Skeletal muscle satellite cell (primary cell): Measurements from ENCODE around the gene HHIPL2. TPM values are rescaled to one million over a fixed set of nuclear protein-coding genes. Genes with fewer than 3 reads are reported as not detected.
"Not testable (repeated sequence)": the region's sequence is repeated elsewhere in the genome, so short reads cannot be mapped to it uniquely, and the experiment has no call there.

Source experiments
- H3K27me3 ChIP-seq: 2 replicates; pipeline ENCODE4 v1.7.0; 2013; ENCODE audit warnings: low read length; ENCODE audit not compliant: control insufficient read depth, insufficient read depth
- H3K36me3 ChIP-seq: 2 replicates; pipeline ENCODE4 v1.7.0; 2013; ENCODE audit warnings: mild to moderate bottlenecking, control low read depth, low read length; ENCODE audit not compliant: insufficient read depth
- H3K4me1 ChIP-seq: 2 replicates; pipeline ENCODE4 v1.7.0; 2013; ENCODE audit warnings: low read length; ENCODE audit not compliant: control insufficient read depth, insufficient read depth
- H3K4me2 ChIP-seq: 2 replicates; pipeline ENCODE4 v1.7.0; 2013; ENCODE audit warnings: mild to moderate bottlenecking, low read length
- H3K4me3 ChIP-seq: 2 replicates; pipeline ENCODE4 v1.7.0; 2013; ENCODE audit warnings: low read length
- H3K9ac ChIP-seq: 2 replicates; pipeline ENCODE4 v1.7.0; 2013; ENCODE audit warnings: mild to moderate bottlenecking, low read depth, low read length, moderate library complexity
- H3K9me3 ChIP-seq: replicated peaks from 2 replicates; pipeline ENCODE4 v1.7.0; 2013; ENCODE audit warnings: mild to moderate bottlenecking, control low read depth, low read length
- small RNA-seq: library from RNA; depleted of rRNA; stranded (forward); fragments of <200 nt; gene quantifications from one replicate; pipeline ENCODE3, GENCODE V24; 2012

HHIPL2 gene

DNA sequence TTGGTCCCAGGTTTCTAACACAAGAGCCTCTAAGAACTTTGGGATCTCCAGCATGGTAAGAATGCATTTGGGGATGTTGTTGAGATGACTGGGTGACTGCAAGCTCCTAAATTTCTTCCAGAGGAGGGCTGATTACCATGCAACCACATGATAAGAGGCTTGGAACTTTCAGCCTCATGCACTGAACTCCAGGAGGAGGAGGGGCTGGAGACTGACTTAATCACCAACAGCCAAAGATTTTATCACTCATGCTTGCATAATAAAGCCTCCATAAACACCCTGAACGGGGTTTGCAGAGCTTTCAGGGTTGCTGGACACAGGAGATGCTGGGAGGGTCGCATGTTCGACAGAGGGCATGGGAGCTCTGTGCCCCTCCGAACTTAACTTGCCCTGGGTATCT lies 63.9 kb downstream of the HHIPL2 start:
- not testable (repeated sequence) for H3K4me3 ChIP-seq, H3K4me2 ChIP-seq, H3K27me3 ChIP-seq, H3K9ac ChIP-seq, H3K36me3 ChIP-seq, H3K4me1 ChIP-seq, H3K9me3 ChIP-seq

DNA sequence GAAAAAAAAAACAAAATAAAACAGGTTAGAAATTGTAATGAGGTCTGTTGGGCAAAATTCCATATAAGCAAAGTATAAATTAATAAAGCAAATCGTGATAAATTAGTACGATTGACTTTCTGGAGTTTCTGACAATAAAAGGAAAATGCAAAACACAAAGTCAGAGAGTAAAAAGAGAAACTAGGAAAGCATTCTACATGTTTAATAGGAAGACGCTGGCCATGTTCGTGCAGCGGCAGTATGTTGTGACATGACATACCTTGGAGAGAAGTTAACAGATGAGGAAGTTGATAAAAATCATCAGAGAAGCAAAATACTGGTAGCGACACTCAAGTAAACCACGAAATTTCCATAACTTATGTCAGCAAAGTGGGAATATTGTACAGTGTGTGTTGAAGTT lies 68.3 kb downstream of the HHIPL2 start:
- H3K9ac ChIP-seq, H3K4me2 ChIP-seq, H3K4me3 ChIP-seq, H3K4me1 ChIP-seq, H3K27me3 ChIP-seq, H3K9me3 ChIP-seq, H3K36me3 ChIP-seq: not testable (repeated sequence)

DNA sequence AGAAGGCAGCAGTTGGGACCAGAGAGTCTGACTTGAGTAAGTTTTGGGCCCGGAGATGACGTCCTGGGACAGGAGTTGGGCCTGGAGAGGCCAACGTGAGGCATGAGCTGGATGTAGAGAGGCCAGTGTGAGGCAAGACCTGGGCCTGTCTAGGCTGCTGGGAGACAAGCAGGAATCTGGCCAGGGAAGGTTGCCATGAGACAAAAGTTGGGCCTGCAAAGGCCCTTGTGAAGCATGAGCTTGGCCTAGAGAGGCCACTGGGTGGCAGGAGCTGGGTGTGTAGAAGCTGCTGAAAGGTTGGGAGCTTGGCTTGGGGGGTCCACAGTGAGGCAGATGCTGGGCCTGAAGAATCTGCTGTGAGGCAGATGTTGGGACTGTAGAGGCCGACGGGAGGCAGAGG lies 71.5 kb downstream of the HHIPL2 start:
- not testable (repeated sequence) for H3K4me2 ChIP-seq, H3K9me3 ChIP-seq, H3K36me3 ChIP-seq, H3K4me1 ChIP-seq, H3K9ac ChIP-seq, H3K4me3 ChIP-seq, H3K27me3 ChIP-seq

DNA sequence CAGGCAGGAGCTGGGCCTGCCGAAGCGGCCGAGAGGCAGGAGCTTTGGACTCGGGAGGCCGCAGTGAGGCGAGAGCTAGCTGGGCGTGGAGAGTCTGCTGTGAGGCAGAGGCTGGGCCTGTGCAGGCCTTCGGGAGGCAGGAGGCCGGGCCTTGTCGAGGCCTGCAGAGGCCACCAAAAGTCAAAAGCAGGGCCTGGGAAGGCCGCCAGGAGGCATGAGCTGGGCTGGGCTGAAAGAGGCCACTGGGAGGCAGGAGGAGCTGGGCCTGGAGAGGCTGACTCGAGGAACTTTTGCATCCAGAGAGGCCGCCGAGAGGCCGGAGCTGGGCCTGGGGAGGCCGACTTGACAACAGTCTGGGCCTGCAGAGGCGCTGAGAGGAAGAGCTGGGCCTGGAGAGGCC lies 74.2 kb downstream of the HHIPL2 start:
- not testable (repeated sequence) for H3K4me2 ChIP-seq, H3K9ac ChIP-seq, H3K4me3 ChIP-seq, H3K36me3 ChIP-seq, H3K9me3 ChIP-seq, H3K27me3 ChIP-seq, H3K4me1 ChIP-seq

DNA sequence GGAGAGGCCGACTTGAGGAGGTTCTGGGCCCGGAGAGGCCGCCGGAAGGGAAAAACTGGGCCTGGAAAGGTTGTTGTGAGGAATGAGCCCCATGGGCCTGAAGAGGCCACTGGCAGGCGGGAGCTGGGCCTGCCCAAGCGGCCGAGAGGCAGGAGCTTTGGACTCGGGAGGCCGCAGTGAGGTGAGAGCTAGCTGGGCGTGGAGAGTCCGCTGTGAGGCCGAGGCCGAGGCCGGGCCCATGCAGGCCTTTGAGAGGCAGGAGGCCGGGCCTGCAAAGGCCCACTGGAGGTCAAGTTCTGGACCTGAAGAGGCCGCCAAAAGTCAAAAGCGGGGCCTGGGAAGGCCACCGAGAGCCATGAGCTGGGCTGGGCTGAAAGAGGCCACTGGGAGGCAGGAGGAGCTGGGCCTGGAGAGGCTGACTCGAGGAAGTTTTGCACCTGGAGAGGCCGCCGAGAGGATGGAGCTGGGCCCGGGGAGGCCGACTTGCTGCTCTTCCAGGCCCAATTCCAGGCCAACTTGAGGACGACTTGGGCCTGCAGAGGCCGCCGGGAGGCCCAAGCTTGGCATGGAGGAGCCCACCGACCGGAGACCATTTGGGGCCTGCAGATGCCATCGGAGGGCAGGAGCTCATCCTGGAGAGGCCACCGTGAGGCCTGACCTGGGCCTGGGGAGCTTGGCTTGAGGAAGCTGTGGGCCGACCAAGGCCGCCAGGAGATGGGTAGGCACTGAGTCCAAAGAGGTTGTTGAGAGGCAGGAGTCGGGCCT lies 74.9 kb downstream of the HHIPL2 start:
- H3K9me3 ChIP-seq, H3K4me1 ChIP-seq, H3K9ac ChIP-seq, H3K36me3 ChIP-seq, H3K4me2 ChIP-seq, H3K27me3 ChIP-seq, H3K4me3 ChIP-seq: not testable (repeated sequence)

Small RNA genes lying within 50 kb of the gene (small RNA-seq; reads per million reads assigned to genes)
- gene RNU6-791P: not detected
